H1 (cell line): Measurements from ENCODE around the gene ABCD1. TPM values are rescaled to one million over a fixed set of nuclear protein-coding genes. Genes with fewer than 3 reads are reported as not detected.
"Not testable (repeated sequence)": the region's sequence is repeated elsewhere in the genome, so short reads cannot be mapped to it uniquely, and the experiment has no call there.

Experiments used
- CTCF ChIA-PET: fragments of 300-600 bp; sonication (Branson Sonifier 250); formaldehyde crosslinking; loops from one replicate; lab custom pipeline; 2021; ENCODE audit not compliant: partially characterized antibody; lab: Charles Lee
- POLR2A ChIA-PET: fragments of 300-600 bp; sonication (Branson Sonifier 250); formaldehyde crosslinking; loops from one replicate; lab custom pipeline; 2021; ENCODE audit warnings: inconsistent platforms; ENCODE audit not compliant: partially characterized antibody; lab: Charles Lee
- DNase-seq, 2 experiments: peaks; one replicate each; pipeline versions ENCODE4 v3.0.0 to v3.0.0-alpha.2; 2010 to 2022; ENCODE audit warnings: low spot score in 2 of 2, low read depth in 1 of 2, mixed read lengths in 1 of 2
- FAIRE-seq: peaks from 2 replicates; lab custom pipeline; 2011; peaks lifted over from hg19 to GRCh38; lab: Jason Lieb, UNC
- H2AFZ ChIP-seq: 2 replicates; pipeline ENCODE4 v1.8.1; 2012; ENCODE audit warnings: low read length, inconsistent platforms
- H2AK5ac ChIP-seq: 2 replicates; pipeline ENCODE4 v1.6.1; 2013; ENCODE audit warnings: low read depth, low read length
- H2BK120ac ChIP-seq: replicated peaks from 2 replicates; pipeline ENCODE3; 2013; ENCODE audit warnings: low read depth, low read length, inconsistent platforms
- H2BK12ac ChIP-seq: 2 replicates; pipeline ENCODE4 v1.6.1; 2013; ENCODE audit warnings: low read depth, low read length
- H2BK15ac ChIP-seq: 2 replicates; pipeline ENCODE4 v1.6.1; 2013; ENCODE audit warnings: low read length
- H2BK20ac ChIP-seq: 2 replicates; pipeline ENCODE4 v1.6.1; 2013; ENCODE audit warnings: low read length
- H2BK5ac ChIP-seq: 2 replicates; pipeline ENCODE4 v1.6.1; 2013; ENCODE audit warnings: low read depth, low read length
- H3K14ac ChIP-seq: 2 replicates; pipeline ENCODE4 v1.6.1; 2013; ENCODE audit warnings: inconsistent platforms; ENCODE audit not compliant: insufficient read length
- H3K18ac ChIP-seq: 2 replicates; pipeline ENCODE4 v1.6.1; 2013; ENCODE audit warnings: low read length; ENCODE audit errors: extremely low read depth
- H3K23ac ChIP-seq: 2 replicates; pipeline ENCODE4 v1.6.1; 2013; ENCODE audit warnings: inconsistent platforms; ENCODE audit not compliant: insufficient read length
- H3K23me2 ChIP-seq: 2 replicates; pipeline ENCODE4 v1.6.1; 2013; ENCODE audit warnings: low read depth, low read length
- H3K27ac ChIP-seq: 2 replicates; pipeline ENCODE4 v1.6.1; 2011; ENCODE audit warnings: low read depth, low read length, inconsistent platforms
- H3K27me3 ChIP-seq, 4 experiments: replicated peaks in 1 of 4; 1 replicate in 1 of 4; 2 replicates in 3 of 4; pipeline versions ENCODE4 v1.6.1 to v1.8.1; 2011 to 2013; ENCODE audit warnings: low read length in 3 of 4, mild to moderate bottlenecking in 3 of 4, inconsistent platforms in 2 of 4, mixed read lengths in 2 of 4, moderate library complexity in 1 of 4; ENCODE audit not compliant: control insufficient read depth in 3 of 4, insufficient read depth in 3 of 4; ENCODE audit errors: extremely low read depth in 1 of 4
- H3K36me3 ChIP-seq, 4 experiments: 2 replicates each; pipeline versions ENCODE4 v1.6.1 to v1.8.1; 2011 to 2013; ENCODE audit warnings: mild to moderate bottlenecking in 4 of 4, low read length in 3 of 4, moderate library complexity in 2 of 4, control low read depth in 1 of 4, inconsistent platforms in 1 of 4; ENCODE audit not compliant: insufficient read depth in 4 of 4, control insufficient read depth in 2 of 4
- H3K4ac ChIP-seq: replicated peaks from 2 replicates; pipeline ENCODE3; 2013; ENCODE audit warnings: low read length, low read depth, mixed read lengths, inconsistent platforms; ENCODE audit not compliant: insufficient read length
- H3K4me1 ChIP-seq, 4 experiments: replicated peaks in 1 of 4; 1 replicate in 1 of 4; 2 replicates in 3 of 4; pipeline versions ENCODE4 v1.6.1 to v1.8.1; 2011 to 2013; ENCODE audit warnings: low read length in 3 of 4, inconsistent platforms in 2 of 4, mixed read lengths in 1 of 4; ENCODE audit not compliant: insufficient read depth in 4 of 4, control insufficient read depth in 3 of 4
- H3K4me2 ChIP-seq, 2 experiments: 2 replicates each; pipeline versions ENCODE4 v1.6.1 to v1.8.1; 2011 to 2013; ENCODE audit warnings: low read depth in 2 of 2, low read length in 2 of 2, control low read depth in 1 of 2, inconsistent platforms in 1 of 2, mild to moderate bottlenecking in 1 of 2; ENCODE audit not compliant: insufficient read depth in 1 of 2
- H3K4me3 ChIP-seq, 4 experiments: fragments of 200-600, 300-600 bp in 1 of 4; sonication (generic), shearing (Covaris generic), sonication (Bioruptor Twin) in 1 of 4; 2 replicates each; pipeline versions ENCODE4 v1.5.1 to v1.8.1; 2011 to 2016; ENCODE audit warnings: low read length in 4 of 4, low read depth in 3 of 4, control low read depth in 2 of 4, inconsistent platforms in 2 of 4, mild to moderate bottlenecking in 2 of 4, mixed read lengths in 1 of 4, moderate library complexity in 1 of 4; ENCODE audit not compliant: insufficient read depth in 2 of 4; ENCODE audit errors: extremely low read depth in 1 of 4
- H3K56ac ChIP-seq: replicated peaks from 2 replicates; pipeline ENCODE3; 2013; ENCODE audit warnings: low read depth, mild to moderate bottlenecking, mixed read lengths, low read length, inconsistent platforms; ENCODE audit not compliant: insufficient read length
- H3K79me1 ChIP-seq: 2 replicates; pipeline ENCODE4 v1.6.1; 2013; ENCODE audit warnings: low read depth, low read length, control low read depth
- H3K79me2 ChIP-seq, 2 experiments: 2 replicates each; pipeline versions ENCODE4 v1.6.1 to v1.8.1; 2012 to 2013; ENCODE audit warnings: low read length in 2 of 2, mild to moderate bottlenecking in 2 of 2, inconsistent platforms in 1 of 2; ENCODE audit not compliant: insufficient read depth in 2 of 2, control insufficient read depth in 1 of 2
- H3K9ac ChIP-seq, 4 experiments: replicated peaks in 1 of 4; 1 replicate in 1 of 4; 2 replicates in 3 of 4; pipeline versions ENCODE4 v1.6.1 to v1.8.1; 2011 to 2013; ENCODE audit warnings: low read depth in 3 of 4, low read length in 3 of 4, control low read depth in 2 of 4, mild to moderate bottlenecking in 2 of 4, moderate library complexity in 2 of 4, inconsistent platforms in 1 of 4; ENCODE audit errors: extremely low read depth in 1 of 4
- H3K9me3 ChIP-seq, 2 experiments: 2 replicates each; pipeline versions ENCODE4 v1.6.1 to v1.8.1; 2012 to 2013; ENCODE audit warnings: mild to moderate bottlenecking in 2 of 2, moderate library complexity in 2 of 2, control low read depth in 1 of 2, inconsistent platforms in 1 of 2, low read depth in 1 of 2, low read length in 1 of 2, mixed read lengths in 1 of 2; ENCODE audit not compliant: insufficient read depth in 2 of 2
- H4K20me1 ChIP-seq, 2 experiments: replicated peaks in 1 of 2; 2 replicates each; pipeline versions ENCODE3 to v1.8.1; 2011 to 2013; ENCODE audit warnings: inconsistent platforms in 2 of 2, low read length in 2 of 2, mild to moderate bottlenecking in 1 of 2; ENCODE audit not compliant: insufficient read depth in 2 of 2, control insufficient read depth in 1 of 2
- H4K5ac ChIP-seq: 2 replicates; pipeline ENCODE4 v1.6.1; 2013; ENCODE audit warnings: low read length, low read depth, mixed read lengths, inconsistent platforms; ENCODE audit not compliant: insufficient read length
- H4K8ac ChIP-seq: 2 replicates; pipeline ENCODE4 v1.8.0; 2013; ENCODE audit warnings: mild to moderate bottlenecking, moderate library complexity, low read length, inconsistent platforms; ENCODE audit not compliant: insufficient read depth; ENCODE audit errors: extremely low read depth
- H4K91ac ChIP-seq: replicated peaks from 2 replicates; pipeline ENCODE3; 2013; ENCODE audit warnings: low read length, mixed read lengths, inconsistent platforms; ENCODE audit not compliant: insufficient read length
- CTCF ChIP-seq, 3 experiments: IDR thresholded peaks; 1 replicate in 2 of 3; 2 replicates in 1 of 3; pipeline versions ENCODE4 v1.5.1 to v1.6.1; 2011; ENCODE audit warnings: low read length in 3 of 3, mild to moderate bottlenecking in 3 of 3, inconsistent platforms in 2 of 3, low read depth in 1 of 3, moderate library complexity in 1 of 3; ENCODE audit not compliant: insufficient read depth in 1 of 3; ENCODE audit errors: control extremely low read depth in 1 of 3
- WGBS, 2 experiments: shearing (Covaris generic) in 1 of 2; methylation state at CpG; one replicate each; pipeline versions ENCODE4 v1.1.6 to v1.1.7; 2013 to 2015; ENCODE audit warnings: low lambda C conversion rate in 2 of 2, mixed read lengths in 2 of 2, inconsistent platforms in 1 of 2, low coverage in 1 of 2, missing lambda C conversion rate in 1 of 2; ENCODE audit not compliant: insufficient replicate concordance in 2 of 2, insufficient coverage in 1 of 2, insufficient read length in 1 of 2; ENCODE audit errors: extremely low coverage in 1 of 2, missing lambda C conversion rate in 1 of 2; 5-methylcytosine and 5-hydroxymethylcytosine counted together
- polyA plus RNA-seq, 7 experiments: library from polyadenylated mRNA; depleted of rRNA in 3 of 7; stranded (reverse) in 5 of 7; unstranded in 2 of 7; fragments of >200 nt in 5 of 7; fragments of 200-250 nt in 2 of 7; gene quantifications; 1 replicate in 5 of 7; 2 replicates in 1 of 7; 4 replicates in 1 of 7; pipeline versions ENCODE4 v1.2.1 to v1.2.3, GENCODE V29; 2011 to 2013; ENCODE audit warnings: missing spikeins in 2 of 7, mixed read lengths in 2 of 7
- total RNA-seq: library from RNA; stranded (reverse); fragmentation: NEBNext Ultra II Directional; extraction: Animal tissue kit (Norgen Biotek cat#: 25700); gene quantifications from 2 replicates; pipeline ENCODE4 v1.2.1, GENCODE V29; 2021

ABCD1 gene
- total and polyA plus RNA-seq, 2 of the 8 experiments (the other 6 are each of a cell fraction or from before 2014, with no cell fraction given) = 3.1 to 6.6 TPM

- not testable (repeated sequence) for H3K23ac ChIP-seq, H2AK5ac ChIP-seq, H3K4me2 ChIP-seq, H3K18ac ChIP-seq, H3K4ac ChIP-seq, H3K27me3 ChIP-seq, H2BK12ac ChIP-seq, H3K79me1 ChIP-seq, DNase-seq, H4K8ac ChIP-seq, H3K56ac ChIP-seq, H2AFZ ChIP-seq, H3K4me1 ChIP-seq, H2BK20ac ChIP-seq, H3K4me3 ChIP-seq, H4K91ac ChIP-seq, H2BK15ac ChIP-seq, FAIRE-seq, H3K27ac ChIP-seq, H2BK120ac ChIP-seq, H3K9me3 ChIP-seq, H4K20me1 ChIP-seq, H4K5ac ChIP-seq, H3K9ac ChIP-seq, H3K14ac ChIP-seq, H3K23me2 ChIP-seq, H2BK5ac ChIP-seq, H3K79me2 ChIP-seq
- peaks cover 0 to 24% (median 6%) of the 10 kb centered on the region in 4 experiments; a peak in 6 of 8 replicates for H3K36me3 ChIP-seq
- CTCF ChIA-PET = interaction anchor here (0.7 to 1.1 kb wide), 6 partner anchors 10 to 37 kb away, joined by 3 read pairs; partner anchors contain the start of gene PNCK
- WGBS, 2 experiments = 87% methylated on average over 8 of the region's 18 CpGs; no CpG with 5 or more reads in 1 of the 2 experiments
- POLR2A ChIA-PET = interaction anchor here (0.6 to 1.7 kb wide), 5 partner anchors 10 to 40 kb away, joined by 3 to 6 read pairs (median 5); partner anchors contain the start of gene SLC6A8
- TF ChIP-seq CTCF (IDR thresholded peaks at IDR 0.05; ENCODE audit: control extremely low read depth in 1 of 3, insufficient read depth in 1 of 3, low read depth in 1 of 3, low read length in 3 of 3) = peak in 1 of 3 experiments; percentile 28; a peak in 2 of 4 replicates
Measured at GRCh38 chrX:153705403-153706060, 19.1 kb upstream of the ABCD1 start.
